K562 (cell line): ENCODE results near the gene TAAR9. TPM values are rescaled to one million over a fixed set of nuclear protein-coding genes. Genes with fewer than 3 reads are reported as not detected.

Experiments used
- ATF1 ChIP-seq, 2 experiments: fragments of 450-650 bp in 1 of 2; IDR thresholded peaks; 2 replicates each; pipeline ENCODE4 v1.6.1; 2016; ENCODE audit warnings: missing compliant biosample characterization in 1 of 2, missing genetic modification characterization in 1 of 2
- ATF7 ChIP-seq: fragments of 450-650 bp; IDR thresholded peaks from 2 replicates; pipeline ENCODE4 v1.7.1; 2014; ENCODE audit warnings: mild to moderate bottlenecking, moderate library complexity
- CC2D1A ChIP-seq: fragments of 450-650 bp; IDR thresholded peaks from 2 replicates; pipeline ENCODE4 v1.6.1; 2017; ENCODE audit warnings: mild to moderate bottlenecking
- DACH1 ChIP-seq: fragments of 450-650 bp; IDR thresholded peaks from 2 replicates; pipeline ENCODE4 v1.6.1; 2018; ENCODE audit not compliant: partially characterized antibody
- EHMT2 ChIP-seq: fragments of 450-650 bp; IDR thresholded peaks from 2 replicates; pipeline ENCODE4 v1.6.1; 2018; ENCODE audit warnings: antibody characterized with exemption
- ESRRA ChIP-seq: fragments of 450-650 bp; IDR thresholded peaks from 2 replicates; pipeline ENCODE4 v1.6.1; 2014; ENCODE audit warnings: low read depth, mild to moderate bottlenecking, moderate library complexity, borderline replicate concordance
- NR0B1 ChIP-seq: fragments of 450-650 bp; IDR thresholded peaks from one replicate; pipeline ENCODE4 v1.6.1; 2018; ENCODE audit warnings: mild to moderate bottlenecking, moderate library complexity; ENCODE audit not compliant: partially characterized antibody
- PHB2 ChIP-seq: fragments of 450-650 bp; IDR thresholded peaks from 2 replicates; pipeline ENCODE4 v1.6.1; 2017; ENCODE audit warnings: low read depth
- RCOR1 ChIP-seq, 2 experiments: IDR thresholded peaks; 2 replicates each; pipeline ENCODE4 v1.6.1; 2012; ENCODE audit warnings: low read depth in 2 of 2, low read length in 2 of 2, borderline replicate concordance in 1 of 2, improper control_type of control experiment in 1 of 2
- RFX5 ChIP-seq: IDR thresholded peaks from 2 replicates; pipeline ENCODE4 v1.6.1; 2011; ENCODE audit warnings: low read depth, mild to moderate bottlenecking, improper control_type of control experiment, low read length
- XRCC5 ChIP-seq: fragments of 200-400 bp; formaldehyde crosslinking; IDR thresholded peaks from 2 replicates; pipeline ENCODE4 v1.6.1; 2017; ENCODE audit warnings: low read depth, mild to moderate bottlenecking, low read length
- ZBTB17 ChIP-seq: fragments of 450-650 bp; formaldehyde crosslinking; IDR thresholded peaks from 2 replicates; pipeline ENCODE4 v1.4.0; 2020; ENCODE audit warnings: mild to moderate bottlenecking
- ZKSCAN1 ChIP-seq: fragments of 150-350 bp; IDR thresholded peaks from 2 replicates; pipeline ENCODE4 v1.6.1; 2016; ENCODE audit warnings: low read depth, low read length
- ZNF134 ChIP-seq: fragments of 250-450 bp; sonication (Bioruptor Pico); conservative IDR thresholded peaks from 2 replicates; pipeline ENCODE4 v1.4.0; 2020
- ZNF184 ChIP-seq: sonication (generic); formaldehyde crosslinking; IDR thresholded peaks from 2 replicates; pipeline ENCODE4 v1.5.0; 2020; ENCODE audit warnings: missing genetic modification reagents
- ZNF24 ChIP-seq: fragments of 450-650 bp; IDR thresholded peaks from 2 replicates; pipeline ENCODE4 v1.6.1; 2016
- ZNF668 ChIP-seq: fragments of 250-450 bp; sonication (Bioruptor Pico); IDR thresholded peaks from 2 replicates; pipeline ENCODE4 v1.8.0; 2022; ENCODE audit warnings: mild to moderate bottlenecking, inconsistent platforms
- ZNF785 ChIP-seq: fragments of 250-450 bp; sonication (Bioruptor Pico); IDR thresholded peaks from 2 replicates; pipeline ENCODE4 v1.4.0; 2020; ENCODE audit warnings: mild to moderate bottlenecking
- polyA plus RNA-seq, 8 experiments: library from polyadenylated mRNA; depleted of rRNA in 4 of 8; stranded (reverse) in 5 of 8; unstranded in 3 of 8; fragments of >200 nt; fragmentation: Nextera tagmentation in 2 of 8; fragmentation: Illumina TruSeq in 1 of 8; extraction: Ambion mirVana in 2 of 8; extraction: Trizol in 1 of 8; gene quantifications; 2 replicates each; pipeline versions ENCODE4 v1.2.1 to v1.2.3, GENCODE V29; 2011 to 2014; ENCODE audit warnings: inconsistent platforms in 1 of 8, missing spikeins in 1 of 8
- total RNA-seq, 7 experiments: library from RNA; depleted of rRNA in 6 of 7; stranded (reverse); fragments of >200 nt in 6 of 7; fragmentation: Illumina TruSeq in 2 of 7; extraction: Trizol in 2 of 7; gene quantifications; 2 replicates each; pipeline versions ENCODE4 v1.2.1 to v1.2.3, GENCODE V29; 2011 to 2021; ENCODE audit warnings: low replicate concordance in 1 of 7
- TF ChIP-seq, protein P1 (sequence below): sonication (generic); formaldehyde crosslinking; IDR thresholded peaks from 2 replicates; pipeline ENCODE4 v1.8.1; 2022; ENCODE audit warnings: missing genetic modification reagents
- TF ChIP-seq, protein P2 (sequence below): fragments of 450-650 bp; formaldehyde crosslinking; IDR thresholded peaks from 2 replicates; pipeline ENCODE4 v1.4.0; 2020; ENCODE audit warnings: mild to moderate bottlenecking, moderate library complexity
- TF ChIP-seq, protein P3 (sequence below), 2 experiments: fragments of 150-350 bp in 1 of 2; IDR thresholded peaks; 2 replicates each; pipeline ENCODE4 v1.6.1; 2012 to 2016; ENCODE audit warnings: low read depth in 2 of 2, low read length in 2 of 2, mild to moderate bottlenecking in 1 of 2, moderate library complexity in 1 of 2

Gene TAAR9
- total and polyA plus RNA-seq, 9 of the 15 experiments (the other 6 are each of a cell fraction or from before 2014, with no cell fraction given) = not detected

GRCh38 chr6:132512638-132513632, 25.1 kb upstream of the TAAR9 start, which contains the start of gene STX7 (continued):
- TF ChIP-seq, protein P1, sequence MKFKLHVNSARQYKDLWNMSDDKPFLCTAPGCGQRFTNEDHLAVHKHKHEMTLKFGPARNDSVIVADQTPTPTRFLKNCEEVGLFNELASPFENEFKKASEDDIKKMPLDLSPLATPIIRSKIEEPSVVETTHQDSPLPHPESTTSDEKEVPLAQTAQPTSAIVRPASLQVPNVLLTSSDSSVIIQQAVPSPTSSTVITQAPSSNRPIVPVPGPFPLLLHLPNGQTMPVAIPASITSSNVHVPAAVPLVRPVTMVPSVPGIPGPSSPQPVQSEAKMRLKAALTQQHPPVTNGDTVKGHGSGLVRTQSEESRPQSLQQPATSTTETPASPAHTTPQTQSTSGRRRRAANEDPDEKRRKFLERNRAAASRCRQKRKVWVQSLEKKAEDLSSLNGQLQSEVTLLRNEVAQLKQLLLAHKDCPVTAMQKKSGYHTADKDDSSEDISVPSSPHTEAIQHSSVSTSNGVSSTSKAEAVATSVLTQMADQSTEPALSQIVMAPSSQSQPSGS (CRISPR knock-in tag) = no peak
- TF ChIP-seq ESRRA (peak; percentile 46; the same call in 1 of the 2 replicates), ATF1 (CRISPR knock-in tag; IDR thresholded peaks at IDR 0.05) (no peak), ATF1 (tag; IDR thresholded peaks at IDR 0.05) (peak; percentile 71), EHMT2 (no peak), ATF7 (peak; percentile 53), ZKSCAN1 (no peak), XRCC5 (no peak), PHB2 (no peak), DACH1 (peak; percentile 90), ZNF24 (no peak), ZBTB17 (CRISPR knock-in tag) (peak; percentile 92), ZNF134 (no peak), CC2D1A (no peak), ZNF785 (CRISPR knock-in tag) (no peak), NR0B1 (no peak), RCOR1 (IDR thresholded peaks at IDR 0.05; ENCODE audit: borderline replicate concordance in 1 of 2, low read depth in 2 of 2, low read length in 2 of 2) (0 out of 4 replicates have a peak, but pooled peaks of 1 of the 2 experiments have one; percentile 22), RFX5 (no peak), ZNF184 (CRISPR knock-in tag) (no peak), ZNF668 (CRISPR knock-in tag) (no peak)
- TF ChIP-seq, protein P2, sequence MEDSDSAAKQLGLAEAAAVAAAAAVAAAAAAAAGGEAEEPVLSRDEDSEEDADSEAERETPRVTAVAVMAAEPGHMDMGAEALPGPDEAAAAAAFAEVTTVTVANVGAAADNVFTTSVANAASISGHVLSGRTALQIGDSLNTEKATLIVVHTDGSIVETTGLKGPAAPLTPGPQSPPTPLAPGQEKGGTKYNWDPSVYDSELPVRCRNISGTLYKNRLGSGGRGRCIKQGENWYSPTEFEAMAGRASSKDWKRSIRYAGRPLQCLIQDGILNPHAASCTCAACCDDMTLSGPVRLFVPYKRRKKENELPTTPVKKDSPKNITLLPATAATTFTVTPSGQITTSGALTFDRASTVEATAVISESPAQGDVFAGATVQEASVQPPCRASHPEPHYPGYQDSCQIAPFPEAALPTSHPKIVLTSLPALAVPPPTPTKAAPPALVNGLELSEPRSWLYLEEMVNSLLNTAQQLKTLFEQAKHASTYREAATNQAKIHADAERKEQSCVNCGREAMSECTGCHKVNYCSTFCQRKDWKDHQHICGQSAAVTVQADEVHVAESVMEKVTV = no peak
- TF ChIP-seq, protein P3, sequence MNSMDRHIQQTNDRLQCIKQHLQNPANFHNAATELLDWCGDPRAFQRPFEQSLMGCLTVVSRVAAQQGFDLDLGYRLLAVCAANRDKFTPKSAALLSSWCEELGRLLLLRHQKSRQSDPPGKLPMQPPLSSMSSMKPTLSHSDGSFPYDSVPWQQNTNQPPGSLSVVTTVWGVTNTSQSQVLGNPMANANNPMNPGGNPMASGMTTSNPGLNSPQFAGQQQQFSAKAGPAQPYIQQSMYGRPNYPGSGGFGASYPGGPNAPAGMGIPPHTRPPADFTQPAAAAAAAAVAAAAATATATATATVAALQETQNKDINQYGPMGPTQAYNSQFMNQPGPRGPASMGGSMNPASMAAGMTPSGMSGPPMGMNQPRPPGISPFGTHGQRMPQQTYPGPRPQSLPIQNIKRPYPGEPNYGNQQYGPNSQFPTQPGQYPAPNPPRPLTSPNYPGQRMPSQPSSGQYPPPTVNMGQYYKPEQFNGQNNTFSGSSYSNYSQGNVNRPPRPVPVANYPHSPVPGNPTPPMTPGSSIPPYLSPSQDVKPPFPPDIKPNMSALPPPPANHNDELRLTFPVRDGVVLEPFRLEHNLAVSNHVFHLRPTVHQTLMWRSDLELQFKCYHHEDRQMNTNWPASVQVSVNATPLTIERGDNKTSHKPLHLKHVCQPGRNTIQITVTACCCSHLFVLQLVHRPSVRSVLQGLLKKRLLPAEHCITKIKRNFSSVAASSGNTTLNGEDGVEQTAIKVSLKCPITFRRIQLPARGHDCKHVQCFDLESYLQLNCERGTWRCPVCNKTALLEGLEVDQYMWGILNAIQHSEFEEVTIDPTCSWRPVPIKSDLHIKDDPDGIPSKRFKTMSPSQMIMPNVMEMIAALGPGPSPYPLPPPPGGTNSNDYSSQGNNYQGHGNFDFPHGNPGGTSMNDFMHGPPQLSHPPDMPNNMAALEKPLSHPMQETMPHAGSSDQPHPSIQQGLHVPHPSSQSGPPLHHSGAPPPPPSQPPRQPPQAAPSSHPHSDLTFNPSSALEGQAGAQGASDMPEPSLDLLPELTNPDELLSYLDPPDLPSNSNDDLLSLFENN (IDR thresholded peaks at IDR 0.05; ENCODE audit: low read depth in 2 of 2, low read length in 2 of 2) = no peak
